HG02981 (cell line): ENCODE data around the gene VAMP2.

Source experiments
- ATAC-seq: cut with Tn5 transposase; IDR thresholded peaks from one replicate; pipeline ENCODE4 v1.9.1; 2021; ENCODE audit warnings: mild to moderate bottlenecking, moderate library complexity; ENCODE audit not compliant: unreplicated experiment

The VAMP2 gene

DNA sequence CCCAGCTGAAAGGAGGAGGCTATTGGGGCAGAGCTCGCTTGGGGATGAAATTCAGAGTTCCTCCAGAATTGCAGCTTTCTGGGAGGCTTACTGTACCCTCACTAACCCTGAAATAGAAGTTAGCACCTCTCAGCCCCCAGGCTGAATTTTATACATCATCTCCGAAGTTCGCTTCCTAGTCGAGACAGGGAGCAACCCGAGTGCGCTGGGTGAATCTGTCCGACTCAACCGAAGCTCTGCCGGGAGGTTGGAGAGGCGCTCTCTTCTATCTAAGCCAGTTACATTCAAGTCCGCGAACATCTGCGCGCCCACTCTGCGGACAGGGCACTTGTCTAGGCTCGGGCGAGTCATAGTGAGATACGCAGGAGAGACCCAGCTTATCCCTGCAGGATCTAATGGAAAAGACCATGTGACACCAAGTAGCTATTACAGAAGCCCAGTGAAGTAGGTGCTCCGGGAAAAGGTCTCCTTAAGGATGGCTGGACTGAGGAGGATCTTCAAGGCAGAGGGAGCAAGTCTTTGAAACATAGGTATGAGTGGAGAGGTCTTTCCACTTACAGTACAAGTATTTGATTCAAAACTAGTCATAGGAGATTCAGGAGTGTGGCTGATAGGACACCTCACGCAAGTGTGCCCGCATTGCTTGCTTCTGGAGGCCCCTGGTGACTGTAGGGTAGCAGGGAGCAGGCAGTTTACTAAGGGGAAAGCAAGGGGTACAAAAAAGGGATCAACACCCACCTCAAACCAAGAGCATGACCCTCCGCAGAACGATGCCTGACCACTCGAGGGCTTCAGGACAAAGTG, 38.2 kb downstream of the VAMP2 start:
- ATAC-seq, result no peak

DNA sequence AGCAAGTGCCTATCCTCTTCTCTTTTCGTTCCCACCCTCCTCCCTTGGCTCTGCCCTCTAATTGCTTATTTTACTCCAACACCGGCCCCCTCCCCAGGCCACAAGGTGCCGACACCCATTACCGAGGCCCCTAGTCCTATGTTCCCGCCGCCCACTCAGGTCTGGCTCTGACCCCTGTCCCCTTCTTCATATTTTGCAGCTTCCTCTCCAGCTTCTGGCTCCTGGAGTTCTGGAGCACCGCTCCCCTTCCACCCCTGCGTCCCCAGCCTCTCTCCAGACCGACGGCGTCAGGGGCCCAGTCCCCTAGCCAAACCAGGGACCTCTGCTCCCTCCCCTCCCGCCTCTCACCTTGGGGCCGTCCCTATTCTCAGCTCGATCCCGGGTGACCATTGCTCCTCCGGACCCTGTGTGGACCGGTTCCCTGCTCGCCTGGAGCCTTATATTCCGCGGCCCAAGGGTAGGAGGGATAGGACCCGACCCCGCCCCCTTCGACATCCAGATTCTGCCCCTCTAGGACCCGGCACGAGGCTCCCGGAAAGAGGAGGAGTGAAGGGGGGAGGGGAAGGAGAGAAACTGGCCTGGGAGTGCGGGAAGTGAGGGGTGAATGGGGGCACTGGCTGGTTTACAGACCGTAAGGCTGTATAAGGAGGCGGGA, 38.9 kb downstream of the VAMP2 start, which contains the start of gene HES7:
Gene HES7, minus strand, starts transcription at position 412 of the 655 bp plus-strand sequence. Its CDS starts 22 bp downstream, at position 390.
- no peak for ATAC-seq

DNA sequence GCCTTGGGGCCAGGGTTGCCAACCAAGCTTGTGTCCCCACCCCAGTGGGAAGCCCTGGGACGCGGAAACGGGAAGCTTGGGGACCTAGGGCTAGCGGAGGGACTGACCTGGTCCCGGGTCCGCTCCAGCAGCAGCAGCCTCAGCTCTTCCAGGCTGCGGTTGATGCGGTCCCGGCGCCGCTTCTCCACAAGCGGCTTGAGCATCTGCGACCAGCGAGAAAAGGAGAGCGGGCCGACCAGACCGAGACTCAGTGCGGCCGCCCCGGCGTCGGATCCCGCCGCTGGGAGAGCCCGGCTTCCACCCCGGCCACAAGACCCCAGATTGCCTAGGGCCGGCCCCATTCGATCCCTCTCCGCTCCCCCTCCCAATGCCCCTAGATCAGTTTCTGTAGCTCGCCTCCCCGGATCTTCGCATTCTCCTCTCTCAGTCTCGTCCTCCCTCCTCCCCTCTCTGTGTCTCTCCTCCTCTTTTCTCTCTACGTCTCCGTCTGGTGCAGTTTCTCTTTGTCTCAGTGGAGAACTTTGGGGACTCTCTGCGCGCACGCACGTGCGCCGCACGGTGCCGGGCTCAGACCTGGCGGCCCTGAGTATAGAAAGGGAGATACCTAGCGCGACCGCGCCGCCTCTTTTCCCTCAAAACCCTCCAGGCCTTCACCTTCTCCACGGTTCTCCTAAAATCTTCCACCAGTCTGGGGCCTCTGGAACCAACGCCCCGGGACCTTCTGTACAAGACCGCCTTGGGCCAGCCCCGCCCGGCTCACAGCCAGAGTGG, 39.6 kb downstream of the VAMP2 start:
- no peak for ATAC-seq

DNA sequence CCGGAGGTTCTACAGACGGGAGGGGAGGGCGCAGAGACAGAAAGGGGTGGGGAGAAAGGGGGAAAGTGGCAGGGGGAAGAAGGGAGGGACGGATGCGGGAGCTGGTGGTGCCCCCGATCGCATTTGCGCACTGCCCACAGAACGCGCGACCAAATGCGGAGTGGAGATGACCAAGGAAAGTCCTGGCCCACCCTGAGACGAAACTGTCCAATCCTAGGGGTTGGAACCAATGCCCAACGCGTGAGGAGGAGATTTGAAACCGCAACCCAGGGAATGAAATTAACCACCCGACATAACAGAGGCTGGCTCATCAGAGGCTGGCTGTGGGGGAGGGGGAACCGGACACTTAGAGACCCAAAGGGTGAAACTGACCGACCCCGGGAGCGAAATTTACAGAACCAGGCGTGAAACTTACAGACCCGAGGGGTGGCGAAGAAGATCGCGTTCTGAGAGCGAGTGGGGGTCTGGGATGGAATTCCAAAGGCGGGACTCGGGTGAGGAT, 40.3 kb downstream of the VAMP2 start:
- no peak for ATAC-seq

DNA sequence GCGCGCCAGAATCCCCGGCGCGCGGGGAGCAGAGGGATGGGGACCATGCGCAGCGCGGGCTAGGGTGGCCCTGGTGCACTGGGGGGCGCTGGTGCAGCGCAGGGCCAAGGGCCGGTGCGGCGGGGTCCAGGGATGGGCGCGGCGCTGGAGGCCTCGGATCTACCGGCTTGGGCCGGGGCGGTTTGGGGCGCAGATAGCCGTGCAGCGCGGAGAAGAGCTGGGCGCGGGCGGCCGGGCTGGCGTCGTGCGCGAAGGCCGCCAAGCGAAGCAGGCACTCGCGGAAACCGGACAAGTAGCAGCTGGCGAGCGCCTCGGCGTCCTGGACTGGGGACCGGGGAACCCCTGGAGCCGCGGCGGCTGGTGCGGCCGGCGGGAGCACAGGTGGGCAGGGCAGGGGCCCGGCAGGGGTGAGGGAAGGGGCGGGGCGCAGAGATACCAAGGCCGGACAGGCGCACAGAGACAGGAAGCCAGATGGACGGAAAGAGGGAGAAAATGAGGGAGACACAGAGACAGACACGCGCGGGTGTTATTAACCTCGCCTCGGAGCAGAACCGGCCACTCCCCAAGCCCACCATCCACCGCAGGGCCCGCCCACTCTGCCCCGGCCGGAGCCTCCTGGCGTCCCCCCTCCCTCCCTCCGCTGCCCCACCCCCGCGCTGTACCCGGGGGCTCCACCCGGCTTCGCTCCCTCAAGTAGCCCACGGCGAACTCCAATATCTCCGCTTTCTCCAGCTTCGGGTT, 40.9 kb downstream of the VAMP2 start:
- ATAC-seq, result no peak

DNA sequence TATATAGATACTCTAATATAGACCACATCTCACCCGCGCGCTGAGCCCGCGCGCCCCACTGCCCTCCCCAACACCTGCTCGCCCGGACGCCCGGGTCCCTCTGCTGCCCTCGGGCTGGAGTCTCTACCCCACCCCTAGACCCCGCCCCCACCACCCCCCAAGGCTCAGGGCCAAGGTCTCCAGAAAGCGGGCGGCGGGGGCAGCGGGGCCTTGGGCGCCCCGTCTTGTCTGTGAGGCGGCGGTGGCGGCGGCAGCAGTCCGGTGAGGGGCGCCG, 41.4 kb downstream of the VAMP2 start:
- no peak for ATAC-seq

DNA sequence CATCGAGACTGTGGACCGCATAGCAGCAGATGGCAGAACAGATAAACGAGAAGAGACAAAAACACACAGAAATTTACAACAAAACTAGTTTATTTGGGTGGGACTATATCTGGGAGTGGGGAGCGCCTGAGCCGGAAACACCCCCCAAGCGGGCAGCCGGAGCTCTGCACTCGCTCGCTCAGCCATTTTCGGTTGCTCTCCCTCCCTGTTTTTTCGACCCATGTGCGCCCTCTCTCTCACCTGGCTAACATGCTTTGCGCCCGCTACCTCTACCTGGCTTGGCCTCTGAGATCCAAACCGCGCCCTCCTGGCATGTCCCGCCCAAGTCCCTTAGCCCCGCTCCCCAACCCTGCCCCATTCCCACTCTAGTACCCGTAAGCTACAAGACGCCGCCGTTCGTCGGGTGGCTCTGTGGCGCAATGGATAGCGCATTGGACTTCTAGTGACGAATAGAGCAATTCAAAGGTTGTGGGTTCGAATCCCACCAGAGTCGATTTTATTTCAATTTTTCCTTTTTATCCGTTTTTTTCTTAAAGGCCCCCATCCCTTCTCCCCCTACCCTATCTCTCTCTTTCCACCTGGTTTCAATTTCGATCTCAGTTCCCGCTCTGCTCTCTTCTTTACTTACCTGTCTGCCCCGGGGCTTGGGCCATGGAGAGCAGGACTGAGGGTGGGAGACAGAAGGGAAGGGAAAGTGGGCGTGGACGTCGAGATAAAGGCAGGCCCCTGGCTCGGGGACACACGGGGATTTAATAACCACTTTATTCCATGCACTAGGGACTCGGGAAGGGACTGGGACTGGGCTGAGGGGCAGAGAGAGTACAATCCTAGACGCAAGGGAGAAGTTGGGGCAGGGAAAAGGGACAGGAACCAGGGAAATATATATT, 42.0 kb downstream of the VAMP2 start:
- no peak for ATAC-seq

DNA sequence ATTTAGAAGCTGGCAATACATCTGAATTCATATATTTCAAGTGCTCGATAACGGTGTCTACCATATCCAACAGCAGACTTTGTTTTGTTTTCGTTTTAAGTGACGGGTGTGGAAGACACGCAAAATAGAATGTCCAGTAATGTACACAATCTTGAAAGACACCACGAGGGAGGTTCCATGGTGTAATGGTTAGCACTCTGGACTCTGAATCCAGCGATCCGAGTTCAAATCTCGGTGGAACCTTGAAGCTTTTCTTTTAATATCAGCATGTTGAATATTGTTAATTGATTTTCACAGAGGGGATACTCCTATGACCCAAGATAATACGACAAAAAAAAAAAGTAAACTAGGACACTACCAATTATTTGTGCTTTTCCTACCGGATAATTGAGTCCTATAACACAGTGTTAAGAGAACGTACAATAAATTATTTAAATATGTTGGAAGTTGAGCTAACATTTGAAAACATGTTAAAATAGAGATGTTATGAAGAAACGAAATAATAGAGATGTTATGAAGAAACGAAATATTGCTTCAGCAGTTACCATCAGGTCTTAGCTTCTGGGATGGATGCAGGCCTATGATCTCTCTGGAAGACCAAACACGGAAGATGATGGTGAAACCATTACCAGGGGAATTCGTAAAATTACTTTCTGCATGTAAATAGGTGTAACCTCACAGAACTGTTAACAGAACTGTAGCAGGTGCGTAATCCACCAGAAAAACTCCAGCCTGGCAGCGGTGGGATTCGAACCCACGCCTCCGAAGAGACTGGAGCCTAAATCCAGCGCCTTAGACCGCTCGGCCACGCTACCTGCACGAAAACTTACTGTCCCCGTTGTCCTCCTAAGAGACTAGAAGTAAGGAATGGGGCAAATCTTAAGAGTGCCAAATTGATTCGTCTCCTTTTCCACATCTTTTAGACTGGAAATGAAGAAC, 42.9 kb downstream of the VAMP2 start:
- ATAC-seq, result no peak

DNA sequence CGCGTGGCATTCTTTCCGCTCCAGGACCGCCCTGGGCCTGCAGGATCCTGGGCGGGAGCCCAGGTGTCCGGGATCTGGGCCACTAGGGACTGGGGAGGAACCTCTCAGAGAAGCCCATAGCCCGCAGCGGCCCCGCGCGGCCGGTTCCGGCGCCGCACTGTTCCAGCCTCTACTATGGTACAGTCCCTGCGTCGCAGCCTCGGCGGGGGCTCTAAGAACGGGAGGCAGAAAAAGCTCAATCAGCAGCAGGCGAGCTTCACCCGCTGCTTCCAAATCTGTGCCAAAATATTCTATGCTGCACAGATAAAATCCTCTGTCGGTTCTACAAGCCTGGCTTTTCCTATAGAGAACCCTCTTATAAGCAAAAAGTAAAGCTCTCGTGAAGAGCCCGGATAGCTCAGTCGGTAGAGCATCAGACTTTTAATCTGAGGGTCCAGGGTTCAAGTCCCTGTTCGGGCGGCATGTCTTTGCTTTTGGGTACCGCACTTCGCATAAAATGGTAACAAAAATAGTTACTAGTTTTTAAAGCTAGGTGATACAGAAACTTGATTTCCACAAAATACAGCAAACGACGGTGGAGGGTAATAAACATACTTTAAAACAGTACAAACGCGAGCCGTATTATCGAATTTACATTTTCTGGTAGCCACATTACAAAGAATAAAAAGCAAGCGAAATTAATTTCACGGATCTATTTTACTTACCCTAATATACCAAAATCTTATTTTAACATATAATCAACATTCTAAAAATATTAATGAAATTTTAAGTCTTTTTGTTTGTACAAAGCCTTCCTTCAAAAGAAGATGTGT, 43.8 kb downstream of the VAMP2 start:
- peak; percentile 29 for ATAC-seq

DNA sequence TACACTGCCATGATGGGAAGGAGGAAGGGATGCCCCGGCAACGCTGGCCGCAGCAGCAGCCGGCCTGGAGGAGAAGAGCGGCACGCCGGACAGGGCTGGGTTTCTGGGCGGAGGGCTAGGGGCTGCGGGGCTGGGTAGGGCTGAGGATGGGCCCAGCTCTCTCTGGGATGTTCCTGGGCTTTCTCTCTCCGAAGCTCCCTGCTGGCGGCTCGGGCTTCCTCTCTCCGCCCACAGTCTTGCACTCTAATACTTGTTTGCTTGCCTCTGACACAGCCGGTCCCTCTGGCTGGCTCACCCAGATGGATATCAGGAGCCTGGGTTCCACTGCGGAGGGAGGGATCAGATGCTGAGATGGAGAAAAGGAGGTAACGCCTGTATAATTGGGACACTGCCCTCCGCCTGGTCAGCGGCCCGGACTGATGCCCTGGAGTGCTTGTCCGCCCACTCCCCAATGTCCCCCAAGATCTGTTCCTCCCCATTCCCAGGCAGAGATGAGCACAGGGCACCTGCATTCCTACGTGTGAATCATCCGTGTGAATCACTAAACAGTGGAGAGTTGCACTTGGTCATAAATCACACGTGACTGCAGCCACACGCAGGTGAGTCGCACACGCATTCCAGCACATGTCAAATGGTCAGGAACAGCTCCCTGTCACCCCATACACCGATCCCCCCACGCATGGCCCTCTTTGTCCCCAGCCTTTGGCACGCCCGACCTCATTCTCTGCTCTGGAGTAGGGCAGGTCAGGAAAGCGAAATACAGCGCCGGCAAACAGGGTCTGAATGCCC, 44.6 kb downstream of the VAMP2 start, which contains the start of gene ALOXE3:
Gene ALOXE3, minus strand, starts transcription at position 535 of the 789 bp plus-strand sequence. Its CDS starts 524 bp downstream, at position 11.
- ATAC-seq, result no peak

DNA sequence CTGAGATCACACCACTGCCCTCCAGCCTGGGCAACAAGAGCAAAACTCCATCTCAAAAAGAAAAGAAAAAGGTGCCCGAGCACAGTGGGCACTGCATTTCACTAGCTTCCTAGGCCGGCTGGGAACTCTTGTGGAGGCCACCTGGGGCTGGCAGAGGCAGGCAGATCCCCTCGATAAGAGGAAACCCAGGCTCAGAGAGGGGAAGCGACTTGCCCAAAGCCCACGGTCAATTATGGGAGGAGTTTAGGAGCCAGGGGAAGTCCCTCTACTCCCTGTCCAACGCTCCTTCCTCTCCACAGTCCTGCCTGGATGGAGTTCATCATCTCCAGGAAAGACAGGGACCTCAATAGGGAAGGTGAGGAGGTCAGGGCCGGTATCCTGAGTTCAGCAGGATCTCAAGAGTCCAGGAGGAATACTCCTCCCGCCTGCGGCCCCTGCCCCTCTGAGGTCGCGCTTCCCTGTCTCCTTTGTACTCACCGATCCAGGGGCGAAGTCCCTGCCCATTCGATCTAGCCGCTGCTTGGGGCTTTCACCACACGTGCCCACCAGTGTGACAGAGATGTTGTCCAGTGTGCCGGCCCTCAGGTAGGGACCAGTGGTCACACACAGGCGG, 45.3 kb downstream of the VAMP2 start:
- ATAC-seq, result no peak

DNA sequence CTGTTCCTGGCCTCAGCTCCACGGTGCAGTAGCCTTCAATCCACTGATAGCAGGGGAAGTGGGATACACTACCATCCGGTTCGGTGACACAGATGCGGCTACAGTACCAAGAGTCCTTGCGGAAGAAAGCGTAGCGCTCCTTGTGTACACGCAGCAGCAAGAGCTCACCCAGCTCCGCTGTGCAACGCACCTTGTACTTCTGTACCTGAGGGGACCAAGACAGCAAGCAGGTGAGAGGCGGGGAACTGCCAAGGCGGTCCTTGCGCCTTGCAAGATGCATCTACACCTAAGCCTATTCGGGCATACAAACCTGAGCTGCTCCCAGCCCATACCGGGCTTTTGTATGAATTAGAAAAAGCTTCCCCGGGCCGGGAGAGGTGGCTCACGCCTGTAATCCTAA, 46.0 kb downstream of the VAMP2 start:
- no peak for ATAC-seq

DNA sequence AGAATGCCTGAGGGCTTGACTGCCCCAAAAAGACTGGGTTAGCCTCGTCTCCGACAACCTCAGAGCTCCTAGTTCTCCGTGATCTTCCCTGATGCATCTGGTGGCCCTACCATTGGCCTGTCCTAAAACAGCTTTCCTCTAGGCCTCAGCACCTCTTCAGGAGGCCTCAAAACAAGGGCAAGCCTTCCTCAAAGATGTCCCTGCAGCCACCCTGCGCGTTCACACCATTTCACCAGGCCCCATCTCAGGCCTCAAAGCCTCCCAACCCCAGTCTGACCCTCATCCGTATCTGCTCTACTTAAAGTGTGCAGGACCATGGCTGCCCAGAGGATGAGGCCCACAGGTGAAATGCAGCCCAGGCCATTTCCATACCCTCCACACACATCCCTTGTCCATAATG, 51.8 kb downstream of the VAMP2 start:
- ATAC-seq, result no peak

DNA sequence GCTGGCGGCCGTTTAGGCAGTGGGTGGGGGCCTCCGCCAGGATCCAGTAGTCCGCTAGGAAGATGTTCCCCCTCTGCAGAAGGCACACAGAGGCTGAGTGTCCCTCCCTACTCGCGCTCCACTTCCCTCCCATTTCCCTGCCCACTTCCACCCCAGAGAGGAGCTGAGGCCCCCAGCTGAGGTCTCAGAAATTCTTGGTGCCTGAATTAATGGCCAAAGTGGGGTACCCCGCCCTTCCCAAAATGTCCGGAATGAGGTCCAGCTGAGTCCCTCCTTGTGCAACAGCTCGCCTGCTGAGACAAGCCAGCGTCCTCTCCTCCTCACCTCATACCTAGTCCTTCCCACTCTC, 52.3 kb downstream of the VAMP2 start:
- no peak for ATAC-seq

DNA sequence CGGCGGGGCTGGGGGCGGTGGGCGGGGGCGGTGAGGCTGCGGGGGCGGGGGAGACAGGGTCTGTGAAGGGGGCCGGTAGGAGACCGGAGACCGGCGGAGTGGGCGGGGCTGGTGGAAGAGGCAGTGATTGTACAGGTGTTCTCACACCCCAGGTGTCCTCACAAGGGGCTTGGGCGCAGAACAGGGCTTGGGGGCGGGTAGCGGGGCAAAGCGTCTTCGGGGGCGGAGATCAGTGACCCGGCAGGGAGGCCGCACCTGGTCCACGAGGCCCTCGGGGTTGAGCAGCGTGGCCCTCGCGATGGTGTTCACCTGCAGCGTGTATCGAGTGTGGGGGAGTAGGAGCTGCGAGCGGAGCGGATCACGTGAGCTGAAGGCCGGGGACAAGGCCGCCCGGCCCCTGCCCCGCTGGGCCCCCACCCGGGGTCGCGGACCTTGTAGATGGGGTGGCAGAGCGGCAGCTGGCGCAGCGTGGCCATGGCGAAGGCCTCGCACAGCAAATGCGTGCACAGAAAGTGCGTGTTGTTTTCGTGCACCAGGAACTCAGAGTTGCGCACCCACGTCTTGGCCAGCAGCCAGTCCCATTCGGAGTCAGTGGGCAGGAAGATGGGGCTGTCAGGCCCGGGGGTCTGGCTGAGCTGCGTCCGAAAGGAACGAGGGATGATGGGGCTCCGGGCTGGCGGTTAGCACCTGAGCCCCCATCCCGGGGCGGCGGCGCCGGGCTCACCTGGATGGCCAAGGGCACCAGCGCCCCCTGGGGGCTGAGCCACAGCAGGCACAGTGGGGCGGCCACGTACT, 52.9 kb downstream of the VAMP2 start:
- ATAC-seq, result no peak
